CD4-positive, alpha-beta T cell treated with Interleukin-17A for 1 hour (primary cell): ENCODE data around the gene CWC22.
"Not testable (repeated sequence)": the region's sequence is repeated elsewhere in the genome, so short reads cannot be mapped to it uniquely, and the experiment has no call there.

Experiments
- DNase-seq: peaks from one replicate; pipeline ENCODE4 v3.0.0-alpha.2; 2020

The CWC22 gene

GRCh38 chr2:180002198-180002770 lies 4.8 kb downstream of the CWC22 start:
- DNase-seq, result no peak

DNA sequence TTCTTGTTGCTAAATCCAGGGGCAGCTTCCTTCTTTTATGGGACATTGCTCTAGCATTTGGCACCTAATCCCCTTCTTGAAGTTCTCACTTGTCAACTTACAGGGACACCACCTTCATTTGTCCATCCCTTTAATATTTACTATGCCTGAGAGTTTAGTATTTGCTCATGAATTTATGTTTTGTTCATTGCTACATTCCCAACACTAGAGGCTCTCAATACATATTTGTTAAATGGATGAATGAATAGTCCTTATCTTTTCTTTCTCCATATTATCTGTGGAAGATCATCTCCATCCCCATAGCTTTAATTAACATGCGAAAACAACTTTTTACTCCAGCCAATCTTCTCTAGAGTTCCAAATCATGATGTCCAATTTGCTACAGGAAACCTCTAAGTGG lies 5.4 kb downstream of the CWC22 start:
- no peak for DNase-seq

- DNase-seq, result no peak
These were observed 6.7 kb downstream of the CWC22 start for GRCh38 chr2:180000434-180000833.

- DNase-seq, result no peak
These were observed 8.1 kb downstream of the CWC22 start for GRCh38 chr2:179999000-179999399.

DNA sequence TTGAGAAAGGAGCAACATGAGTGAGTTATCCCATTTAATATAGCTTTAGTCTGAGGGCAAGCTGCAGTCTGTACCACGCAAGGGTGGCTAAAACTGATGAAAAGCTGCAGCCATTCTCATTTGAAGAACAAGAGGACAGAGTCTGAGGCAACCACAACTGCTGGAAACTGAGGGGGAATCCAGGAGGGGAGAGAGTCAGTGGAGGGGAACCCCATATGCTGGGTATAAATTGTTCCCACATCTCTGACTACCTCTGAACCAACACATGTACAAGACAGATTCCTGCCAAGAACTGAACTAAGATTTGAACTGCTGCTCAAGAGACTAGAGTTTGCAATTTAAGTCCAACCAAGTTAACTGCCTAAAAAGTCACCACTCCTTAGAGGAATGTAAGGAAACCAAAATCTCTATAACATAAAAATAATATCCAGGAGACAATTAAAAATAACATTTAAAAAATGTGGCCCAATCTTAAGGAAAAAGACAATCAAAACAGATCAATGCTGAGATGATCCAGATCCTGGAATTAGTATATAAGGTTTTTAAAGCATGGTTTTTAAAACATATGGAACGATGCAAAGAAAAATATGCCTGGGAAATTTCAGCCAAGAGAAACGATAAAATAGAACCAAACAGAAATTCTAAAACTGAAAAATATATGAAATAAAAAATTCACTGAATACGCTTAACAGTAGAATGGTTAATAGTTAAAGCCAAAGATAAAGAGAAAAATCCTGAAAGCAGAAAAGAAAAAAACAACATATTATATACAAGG lies 11.2 kb downstream of the CWC22 start:
- DNase-seq, result no peak

GRCh38 chr2:179991344-179991743 lies 15.8 kb downstream of the CWC22 start:
- DNase-seq, result no peak

- DNase-seq, result no peak
These were observed 16.3 kb downstream of the CWC22 start for GRCh38 chr2:179990676-179991317.

GRCh38 chr2:179987916-179988315 lies 19.2 kb downstream of the CWC22 start:
- DNase-seq, result no peak

DNA sequence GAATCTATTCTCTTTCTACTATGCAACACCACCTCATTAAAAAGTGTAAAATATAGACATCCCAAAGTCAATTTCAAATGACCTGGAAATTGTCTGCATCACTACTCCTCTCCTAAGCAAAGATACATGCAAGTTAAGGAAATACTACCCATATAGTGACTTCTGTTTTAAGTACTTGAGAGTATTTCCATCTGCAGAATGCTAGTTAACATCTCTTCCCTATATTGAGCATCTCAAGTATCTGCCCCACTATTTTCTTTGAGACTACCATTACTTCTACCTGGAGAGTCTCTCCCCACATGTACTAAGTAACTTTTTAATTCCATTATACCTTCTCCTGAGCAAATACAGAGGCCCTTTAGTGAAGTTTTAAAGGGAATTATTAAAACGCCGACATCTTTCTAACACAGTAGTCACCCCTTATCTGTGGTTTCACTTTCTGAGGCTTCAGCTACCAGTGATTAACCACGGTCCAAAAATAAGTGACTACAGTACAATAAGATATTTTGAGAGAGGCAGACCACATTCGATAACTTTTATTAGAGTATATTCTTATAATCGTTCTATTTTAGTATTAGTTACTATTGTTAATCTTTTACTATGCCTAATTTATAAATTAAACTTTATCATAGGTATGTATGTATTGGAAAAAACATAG lies 21.8 kb downstream of the CWC22 start:
- DNase-seq, result no peak

DNA sequence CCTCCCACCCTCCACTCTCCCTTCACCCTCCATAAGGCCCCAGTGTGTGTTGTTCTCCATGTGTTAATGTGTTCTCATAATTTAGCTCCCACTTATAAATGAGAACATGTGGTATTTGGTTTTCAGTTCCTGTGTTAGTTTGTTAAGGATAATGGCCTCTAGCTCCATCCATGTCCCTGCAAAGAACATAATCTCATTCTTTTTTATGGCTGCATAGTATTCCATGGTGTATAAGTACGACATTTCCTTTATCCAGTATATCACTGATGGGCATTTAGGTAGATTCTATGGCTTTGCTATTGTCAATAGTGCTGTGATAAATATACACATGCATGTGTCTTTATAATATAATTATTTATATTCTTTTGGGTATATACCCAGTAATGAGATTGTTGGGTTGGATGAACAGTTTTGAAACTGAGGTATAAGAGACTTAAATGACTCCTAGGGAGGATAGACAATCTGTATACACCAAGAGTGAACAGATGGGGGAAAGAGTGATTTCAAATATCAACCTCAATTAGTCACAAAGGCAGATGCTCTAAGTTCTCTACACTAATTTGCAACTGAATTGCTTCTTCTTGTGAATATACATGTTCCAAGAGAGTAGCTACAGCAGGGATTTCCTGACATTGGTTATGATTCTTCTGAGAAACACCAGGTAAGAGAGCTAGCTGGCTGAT lies 23.7 kb downstream of the CWC22 start:
- DNase-seq, result no peak

DNA sequence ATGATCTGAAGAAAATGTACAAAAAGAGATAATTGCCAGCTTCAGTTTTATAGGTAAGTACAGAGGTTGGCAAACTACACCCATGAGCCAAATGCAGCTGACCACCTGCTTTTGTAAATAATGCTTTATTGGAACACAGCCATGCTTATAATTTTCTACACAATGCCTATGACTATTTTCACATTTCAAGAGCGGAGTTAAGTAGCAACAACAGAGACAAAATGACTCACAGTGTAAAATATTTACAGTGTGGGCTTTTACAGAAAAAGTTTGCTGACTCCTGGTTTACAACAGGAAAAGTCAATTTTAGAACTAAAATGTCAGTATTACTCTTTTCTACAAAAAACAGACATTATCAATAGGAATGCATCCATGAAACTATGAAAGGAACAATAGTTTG lies 26.0 kb downstream of the CWC22 start:
- no peak for DNase-seq

DNA sequence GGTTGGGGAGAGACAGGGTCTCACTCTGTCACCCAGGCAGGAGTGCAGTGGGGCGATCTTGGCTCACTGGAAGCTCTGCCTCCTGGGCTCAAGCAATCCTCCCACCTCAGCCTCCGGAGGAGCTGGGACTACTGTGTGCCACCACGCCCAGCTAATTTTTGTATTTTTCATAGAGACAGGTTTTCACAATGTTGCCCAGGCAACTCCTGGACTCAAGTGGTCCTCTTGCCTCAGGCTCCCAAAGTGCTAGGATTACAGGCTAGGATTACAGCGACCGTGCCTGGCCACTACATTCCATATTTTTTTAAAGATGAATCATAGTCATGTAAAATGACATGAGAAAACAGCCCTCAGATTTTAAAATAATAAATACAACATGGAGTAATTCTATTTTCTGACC lies 32.3 kb downstream of the CWC22 start:
- no peak for DNase-seq

DNA sequence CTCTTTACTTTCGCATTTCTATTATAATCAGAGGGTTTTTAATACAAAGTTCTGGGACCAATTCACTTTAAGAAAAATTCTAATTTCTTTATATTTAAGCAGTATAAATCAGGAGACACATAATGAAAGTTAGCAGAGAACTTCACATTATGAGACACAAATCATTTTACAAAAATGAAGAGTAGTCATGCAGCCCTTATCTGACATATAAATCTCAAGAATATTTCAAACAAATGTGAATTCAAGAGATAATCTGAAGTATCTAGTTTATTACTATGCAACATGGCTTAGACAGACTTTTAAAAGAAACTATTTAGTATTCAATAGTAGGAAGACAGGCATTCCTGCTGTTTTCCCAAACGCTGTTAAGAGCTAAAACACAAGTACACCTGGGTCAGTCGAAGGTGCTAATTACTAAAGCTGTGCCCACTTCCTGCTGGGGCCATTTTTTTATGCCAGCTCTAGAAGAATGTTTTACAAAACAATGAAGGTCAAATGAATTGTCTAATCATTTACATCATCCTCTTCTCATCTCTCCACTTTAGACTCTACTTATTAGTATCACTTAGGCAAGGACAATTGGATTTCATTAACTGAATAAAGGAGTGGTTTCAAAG lies 40.2 kb downstream of the CWC22 start:
- DNase-seq, result no peak

GRCh38 chr2:179965291-179966258 lies 41.5 kb downstream of the CWC22 start:
- DNase-seq, result no peak

- DNase-seq, result no peak
These were observed 43.5 kb downstream of the CWC22 start for GRCh38 chr2:179963626-179964025.

DNA sequence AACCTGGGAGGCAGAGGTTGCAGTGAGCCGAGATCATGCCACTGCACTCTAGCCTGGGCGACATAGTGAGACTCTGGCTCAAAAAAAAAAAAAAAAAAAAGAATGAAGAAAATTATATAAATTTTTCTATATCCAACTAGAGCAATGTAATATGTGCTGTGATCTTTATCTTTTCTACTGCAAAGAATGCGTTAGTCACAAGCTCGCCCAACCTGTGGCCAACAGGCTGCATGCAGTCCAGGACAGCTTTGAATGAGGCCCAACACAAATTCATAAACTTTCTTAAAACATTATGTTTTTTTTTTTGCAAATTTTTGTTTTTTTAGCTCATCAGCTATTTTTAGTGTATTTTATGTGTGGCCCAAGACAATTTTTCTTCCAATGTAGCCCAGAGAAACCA lies 48.8 kb downstream of the CWC22 start:
- DNase-seq, result not testable (repeated sequence)

DNA sequence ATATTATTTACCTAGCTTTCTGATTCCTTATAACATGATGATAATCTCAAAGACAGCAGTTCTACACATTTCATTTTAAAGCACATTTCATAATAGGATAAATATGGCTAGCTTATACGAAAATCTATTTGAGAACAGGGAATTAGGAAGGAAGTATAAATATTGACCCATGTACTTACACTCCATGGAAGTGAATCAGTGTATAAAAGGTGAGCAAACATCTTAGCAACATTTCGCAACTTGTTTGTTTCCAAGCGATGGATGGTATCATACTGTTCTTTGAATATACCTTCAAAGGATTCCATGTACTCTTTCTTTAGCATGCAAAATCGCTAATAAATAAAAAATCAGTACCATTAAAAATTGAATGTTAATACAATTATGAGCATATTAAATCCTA lies 53.1 kb downstream of the CWC22 start:
- no peak for DNase-seq

GRCh38 chr2:179953359-179953758 lies 53.7 kb downstream of the CWC22 start:
- no peak for DNase-seq

GRCh38 chr2:179952658-179953057 lies 54.4 kb downstream of the CWC22 start:
- no peak for DNase-seq

DNA sequence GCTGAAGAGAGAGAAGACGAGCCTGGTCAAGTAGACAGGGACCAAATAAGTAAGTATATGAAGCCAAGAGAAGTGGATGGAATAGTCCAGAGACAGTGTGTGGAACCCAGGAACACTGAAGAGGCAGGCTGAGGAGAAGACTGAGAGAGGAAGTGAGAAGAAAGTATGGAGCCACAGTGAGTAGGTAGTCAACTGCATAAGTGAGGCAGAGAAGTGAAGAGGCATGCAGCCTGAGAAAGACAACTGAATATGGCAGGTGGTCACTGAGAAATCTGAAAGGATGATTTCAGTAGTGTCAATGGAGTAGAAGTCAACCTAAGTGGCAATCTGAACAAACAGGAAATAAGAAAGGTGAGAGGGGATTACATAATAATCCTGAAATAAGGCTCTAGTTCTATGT lies 55.4 kb downstream of the CWC22 start:
- no peak for DNase-seq

DNA sequence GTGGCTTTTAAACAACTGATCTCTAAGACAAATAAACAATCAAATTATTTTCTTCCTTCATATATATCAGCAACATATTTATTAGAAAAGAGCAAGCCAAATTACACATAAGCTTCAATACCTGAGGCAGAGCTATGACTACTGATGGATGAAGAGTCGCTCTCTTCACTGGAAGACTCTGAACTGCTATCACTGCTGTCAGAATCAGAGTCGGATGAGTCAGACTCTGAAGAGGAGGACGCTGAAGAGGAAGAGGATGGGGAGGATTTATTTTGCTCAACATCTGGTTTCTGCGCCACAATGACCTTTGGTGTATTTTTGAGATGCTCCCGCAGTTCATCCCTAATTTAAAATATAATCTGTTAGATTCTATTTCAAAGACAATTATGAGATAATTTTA lies 56.7 kb downstream of the CWC22 start:
- no peak for DNase-seq

- DNase-seq, result no peak
These were observed 57.7 kb downstream of the CWC22 start for GRCh38 chr2:179949438-179949837.
